GM21786 (cell line): Measurements from ENCODE around the gene HTR1E.
"Not testable (repeated sequence)": the region's sequence is repeated elsewhere in the genome, so short reads cannot be mapped to it uniquely, and the experiment has no call there.

Experiments
- ATAC-seq: cut with Tn5 transposase; IDR thresholded peaks from one replicate; pipeline ENCODE4 v1.9.1; 2021; ENCODE audit not compliant: unreplicated experiment

HTR1E gene

GRCh38 chr6:86973088-86973487, 35.8 kb downstream of the HTR1E start:
- no peak for ATAC-seq

DNA sequence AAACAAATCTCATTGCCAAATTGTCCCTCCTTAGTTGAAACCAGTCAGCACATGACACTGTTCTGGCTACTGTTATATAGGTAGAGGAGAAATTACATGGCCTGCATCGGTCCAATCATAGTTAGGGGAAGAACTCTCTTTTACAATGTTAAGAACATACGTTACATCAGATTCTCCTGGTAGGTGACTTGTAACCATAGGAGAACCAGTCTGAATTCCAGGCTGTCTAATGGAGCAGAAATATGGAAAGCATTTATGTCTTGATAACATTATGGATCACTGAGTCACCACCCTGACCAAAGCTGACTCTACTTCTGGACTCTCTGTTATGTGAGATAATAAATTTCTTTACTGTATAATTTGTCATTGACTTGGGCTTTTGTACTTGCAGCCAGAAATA, 40.9 kb downstream of the HTR1E start:
- ATAC-seq, result no peak

DNA sequence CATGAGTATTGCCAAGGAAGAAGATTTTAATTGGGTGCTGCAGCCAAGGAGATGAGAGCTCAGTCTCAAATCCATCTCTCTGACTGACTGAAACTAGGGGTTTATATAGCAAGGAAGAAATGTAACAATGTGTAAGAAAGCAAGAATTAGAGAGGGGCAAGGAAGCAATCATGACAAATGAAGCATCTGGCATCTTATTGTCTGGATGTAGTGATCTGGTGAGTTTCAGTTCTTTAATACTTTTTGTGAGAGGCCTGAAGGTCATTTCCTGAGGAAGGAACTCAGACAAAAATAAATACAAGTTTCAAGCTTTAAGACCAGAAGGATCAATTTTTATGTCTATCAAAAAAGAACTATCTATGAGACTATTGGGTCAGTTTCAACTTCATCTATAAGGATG, 64.2 kb downstream of the HTR1E start:
- no peak for ATAC-seq

DNA sequence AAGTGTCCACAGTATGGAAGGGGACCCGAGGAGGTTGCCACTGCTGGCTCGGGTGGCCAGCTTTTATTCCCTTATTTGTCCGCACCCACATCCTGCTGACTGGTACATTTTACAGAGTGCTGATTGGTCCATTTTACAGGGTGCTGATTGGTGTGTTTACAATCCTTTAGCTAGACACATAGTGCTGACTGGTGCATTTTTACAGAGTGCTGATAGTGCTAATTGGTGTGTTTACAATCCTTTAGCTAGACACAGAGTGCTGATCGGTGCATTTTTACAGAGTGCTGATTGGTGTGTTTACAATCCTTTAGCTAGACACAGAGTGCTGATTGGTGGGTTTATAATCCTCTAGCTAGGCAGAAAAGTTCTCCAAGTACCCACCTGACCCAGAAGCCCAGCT, 65.1 kb downstream of the HTR1E start:
- not testable (repeated sequence) for ATAC-seq

DNA sequence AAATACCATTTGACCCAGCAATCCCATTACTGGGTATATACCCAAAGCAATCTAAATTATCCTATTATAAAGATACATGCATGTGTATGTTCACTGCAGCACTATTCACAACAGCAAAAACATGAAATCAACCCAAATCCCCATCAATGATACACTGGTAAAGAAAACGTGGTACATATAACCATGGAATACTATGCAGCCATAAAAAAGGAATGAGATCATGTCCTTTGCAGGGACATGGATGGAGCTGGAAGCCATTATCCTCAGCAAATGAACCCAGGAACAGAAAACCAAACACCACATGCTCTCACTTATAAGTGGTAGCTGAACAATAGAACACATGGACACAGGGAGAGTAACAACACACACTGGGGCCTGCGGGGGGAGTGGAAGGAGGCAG, 69.2 kb downstream of the HTR1E start:
- not testable (repeated sequence) for ATAC-seq

DNA sequence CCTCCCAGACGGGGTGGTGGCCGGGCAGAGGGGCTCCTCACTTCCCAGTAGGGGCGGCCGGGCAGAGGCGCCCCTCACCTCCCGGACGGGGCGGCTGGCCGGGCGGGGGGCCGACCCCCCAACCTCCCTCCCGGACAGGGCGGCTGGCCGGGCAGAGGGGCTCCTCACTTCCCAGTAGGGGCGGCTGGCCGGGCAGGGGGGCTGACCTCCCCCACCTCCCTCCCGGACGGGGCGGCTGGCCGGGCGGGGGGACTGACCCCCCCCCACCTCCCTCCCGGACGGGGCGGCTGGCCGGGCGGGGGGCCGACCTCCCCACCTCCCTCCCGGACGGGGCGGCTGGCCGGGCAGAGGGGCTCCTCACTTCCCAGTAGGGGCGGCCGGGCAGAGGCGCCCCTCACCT, 72.3 kb downstream of the HTR1E start:
- not testable (repeated sequence) for ATAC-seq

- no peak for ATAC-seq
Observed at GRCh38 chr6:87012035-87012434, 74.7 kb downstream of the HTR1E start.

DNA sequence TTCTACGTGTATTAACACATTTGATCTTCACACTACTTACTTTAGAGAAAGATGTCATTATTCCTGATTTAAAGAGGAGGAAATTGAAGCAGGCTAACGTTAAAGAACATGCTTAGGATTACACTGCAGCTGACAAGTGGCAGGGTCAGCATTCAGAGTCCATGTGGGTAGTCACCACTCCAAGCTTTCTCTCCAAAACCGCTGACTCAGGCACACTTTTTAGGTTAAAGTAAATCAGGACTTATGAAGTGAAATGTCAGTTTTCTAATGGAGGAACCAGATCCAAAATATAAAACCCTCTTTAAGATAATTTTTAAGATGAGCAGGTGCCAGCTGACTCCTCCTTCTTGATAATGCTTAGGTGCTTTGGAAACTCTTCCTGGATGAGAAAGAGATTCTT, 75.4 kb downstream of the HTR1E start:
- ATAC-seq, result no peak

- ATAC-seq, result no peak
Observed at GRCh38 chr6:87016772-87017171, 79.4 kb downstream of the HTR1E start.

DNA sequence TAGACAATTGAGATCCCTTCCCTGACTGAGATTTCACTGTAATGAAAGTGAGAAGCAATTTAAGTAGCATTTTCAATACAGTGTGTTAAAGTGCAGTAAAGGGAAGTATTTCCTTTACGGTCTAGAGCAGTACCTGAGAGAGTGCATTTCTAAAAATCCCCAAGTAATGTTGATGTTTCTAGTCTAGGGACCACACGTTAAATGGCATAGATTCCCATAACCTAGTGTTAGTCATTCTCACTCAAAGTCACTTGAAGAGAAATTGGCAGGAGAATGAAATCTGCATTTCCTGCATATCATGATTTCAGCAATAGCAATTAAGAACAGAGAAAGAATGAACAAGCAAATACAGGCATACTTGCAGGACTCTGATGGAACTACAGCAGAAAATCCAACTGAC, 89.7 kb downstream of the HTR1E start:
- no peak for ATAC-seq

DNA sequence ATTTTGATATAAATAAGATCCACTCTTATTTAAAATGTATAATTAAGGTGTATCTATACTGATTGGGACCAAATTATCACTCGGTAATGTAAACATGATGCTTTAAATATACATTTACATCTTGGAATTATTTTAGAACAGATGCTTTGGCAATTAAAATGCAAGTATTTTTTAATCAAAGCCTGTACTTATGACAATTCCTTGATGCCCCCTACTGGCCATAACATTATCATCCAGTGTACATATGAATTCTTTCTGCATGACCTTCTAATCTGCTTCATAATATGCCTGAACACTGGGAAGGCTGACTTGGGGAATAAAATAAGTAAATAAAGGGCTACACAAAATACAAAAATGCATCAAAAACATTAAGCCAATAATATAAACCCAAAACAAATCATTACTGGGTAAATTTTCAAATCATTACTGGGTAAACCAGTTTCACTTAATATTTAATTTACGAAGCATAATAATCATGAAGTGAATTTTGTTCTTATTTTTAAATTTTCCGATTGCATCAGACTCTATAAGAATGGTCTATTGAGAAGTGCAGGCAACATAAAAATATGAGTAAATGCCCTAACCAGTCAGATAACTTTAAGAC, 92.5 kb downstream of the HTR1E start:
- no peak for ATAC-seq

- no peak for ATAC-seq
Observed at GRCh38 chr6:87040729-87041128, 103.4 kb downstream of the HTR1E start.

- ATAC-seq, result no peak
Observed at GRCh38 chr6:87045521-87046075, 108.3 kb downstream of the HTR1E start.

- no peak for ATAC-seq
Observed at GRCh38 chr6:87049779-87050178, 112.5 kb downstream of the HTR1E start.

- ATAC-seq, result no peak
Observed at GRCh38 chr6:87053312-87053711, 116.0 kb downstream of the HTR1E start.

GRCh38 chr6:87054143-87054833, 117.0 kb downstream of the HTR1E start:
- peak; percentile 54 for ATAC-seq

GRCh38 chr6:87059943-87060342, 122.6 kb downstream of the HTR1E start:
- ATAC-seq, result no peak

GRCh38 chr6:87065117-87065516, 127.8 kb downstream of the HTR1E start:
- no peak for ATAC-seq
